Measurements from ENCODE around the gene HBA2. TPM values are rescaled to one million over a fixed set of nuclear protein-coding genes. Genes with fewer than 3 reads are reported as not detected.

Gene HBA2
- total and polyA plus RNA-seq, 2 experiments from 2014 or later = 1.9 to 7.8 TPM

- Mint-ChIP-seq H3K9me3 (no peaks in the 10 kb centered on the region; the same call in 2 of the 3 replicates), H3K27ac (no peak overlapping the region), H3K36me3 (ENCODE audit: low read depth) (no peaks in the 10 kb centered on the region; the same call in 2 of the 3 replicates), H3K4me3 (peak overlapping the region; percentile 42; the same call in 2 of the 3 replicates), H3K27me3 (ENCODE audit: insufficient read depth, low read depth, poor library complexity) (peaks cover 72% of the 10 kb centered on the region), H3K4me1 (peaks cover 16% of the 10 kb centered on the region)
- no peaks in the 10 kb centered on the region for H3K36me3 ChIP-seq (ENCODE audit: insufficient read depth)
- no peaks in the 10 kb centered on the region for H3K79me2 ChIP-seq (replicated peaks; ENCODE audit: insufficient read depth)
- no peak overlapping the region for H2AFZ ChIP-seq
- TF ChIP-seq EZH2 (IDR thresholded peaks at IDR 0.05; ENCODE audit: low read depth, unreplicated experiment) (peak; percentile 74), EZH2phosphoT487 (IDR thresholded peaks at IDR 0.05; ENCODE audit: unreplicated experiment) (no peak)
- no peak overlapping the region for H3K27ac ChIP-seq (ENCODE audit: low read depth)
- H3K4me3 ChIP-seq = no peak overlapping the region
- no peaks in the 10 kb centered on the region for H3K9me2 ChIP-seq (ENCODE audit: insufficient read depth)
- peaks cover 79% of the 10 kb centered on the region for H3K27me3 ChIP-seq (ENCODE audit: insufficient read depth)
- H3F3A ChIP-seq (replicated peaks; ENCODE audit: low read depth) = peaks cover 16% of the 10 kb centered on the region; the same call in 1 of the 2 replicates
- peaks cover 10% of the 10 kb centered on the region; the same call in 1 of the 2 replicates for H3K4me1 ChIP-seq (ENCODE audit: insufficient read depth)
- no peak for ATAC-seq
- H3K4me2 ChIP-seq = peak overlapping the region; percentile 43; the same call in 1 of the 2 replicates
- no peak for DNase-seq (ENCODE audit: low spot score)
- peaks cover 8% of the 10 kb centered on the region for H4K20me1 ChIP-seq (replicated peaks; ENCODE audit: insufficient read depth)
Measured at GRCh38 chr16:177394-177822, 4.7 kb downstream of the HBA2 start.

GRCh38 chr16:177981-178667 lies 5.4 kb downstream of the HBA2 start:
- H2AFZ ChIP-seq = no peak overlapping the region
- H3F3A ChIP-seq (replicated peaks; ENCODE audit: low read depth) = peaks cover 19% of the 10 kb centered on the region; the same call in 1 of the 2 replicates
- peaks cover 73% of the 10 kb centered on the region for H3K27me3 Mint-ChIP-seq (ENCODE audit: insufficient read depth, low read depth, poor library complexity)
- peaks cover 10% of the 10 kb centered on the region; the same call in 1 of the 2 replicates for H3K4me1 ChIP-seq (ENCODE audit: insufficient read depth)
- H3K27ac ChIP-seq (ENCODE audit: low read depth) = no peak overlapping the region
- peak overlapping the region; percentile 42; the same call in 2 of the 3 replicates for H3K4me3 Mint-ChIP-seq
- no peak overlapping the region for H3K27ac Mint-ChIP-seq
- peaks cover 16% of the 10 kb centered on the region for H3K4me1 Mint-ChIP-seq
- no peak for TF ChIP-seq EZH2 (IDR thresholded peaks at IDR 0.05; ENCODE audit: low read depth, unreplicated experiment)
- TF ChIP-seq REST (IDR thresholded peaks at IDR 0.05; ENCODE audit: unreplicated experiment) = no peak
- H3K36me3 ChIP-seq (ENCODE audit: insufficient read depth) = no peaks in the 10 kb centered on the region
- H3K36me3 Mint-ChIP-seq (ENCODE audit: low read depth) = no peaks in the 10 kb centered on the region; the same call in 2 of the 3 replicates
- ATAC-seq (no peak), DNase-seq (ENCODE audit: low spot score) (no peak)
- no peak overlapping the region for H3K4me3 ChIP-seq
- no peaks in the 10 kb centered on the region for H3K9me2 ChIP-seq (ENCODE audit: insufficient read depth)
- no peaks in the 10 kb centered on the region for H3K79me2 ChIP-seq (replicated peaks; ENCODE audit: insufficient read depth)
- H3K27me3 ChIP-seq (ENCODE audit: insufficient read depth) = peaks cover 78% of the 10 kb centered on the region
- H3K9me3 Mint-ChIP-seq = no peaks in the 10 kb centered on the region; the same call in 2 of the 3 replicates
- H4K20me1 ChIP-seq (replicated peaks; ENCODE audit: insufficient read depth) = peaks cover 8% of the 10 kb centered on the region
- no peak overlapping the region for H3K4me2 ChIP-seq

- Histone ChIP-seq H3K27me3 (ENCODE audit: insufficient read depth) (peaks cover 73% of the 10 kb centered on the region), H3K27ac (ENCODE audit: low read depth) (no peak overlapping the region), H4K20me1 (replicated peaks; ENCODE audit: insufficient read depth) (peaks cover 8% of the 10 kb centered on the region), H3F3A (replicated peaks; ENCODE audit: low read depth) (peaks cover 20% of the 10 kb centered on the region; the same call in 1 of the 2 replicates), H3K4me3 (no peak overlapping the region), H3K9me2 (ENCODE audit: insufficient read depth) (no peaks in the 10 kb centered on the region), H3K4me1 (ENCODE audit: insufficient read depth) (peaks cover 8% of the 10 kb centered on the region; the same call in 1 of the 2 replicates), H3K36me3 (ENCODE audit: insufficient read depth) (no peaks in the 10 kb centered on the region), H2AFZ (no peak overlapping the region), H3K4me2 (no peak overlapping the region), H3K79me2 (replicated peaks; ENCODE audit: insufficient read depth) (no peaks in the 10 kb centered on the region)
- Mint-ChIP-seq H3K27me3 (ENCODE audit: insufficient read depth, low read depth, poor library complexity) (peaks cover 68% of the 10 kb centered on the region), H3K27ac (no peak overlapping the region), H3K4me1 (peaks cover 13% of the 10 kb centered on the region), H3K4me3 (no peak overlapping the region), H3K36me3 (ENCODE audit: low read depth) (no peaks in the 10 kb centered on the region; the same call in 2 of the 3 replicates), H3K9me3 (no peaks in the 10 kb centered on the region; the same call in 2 of the 3 replicates)
- ATAC-seq (no peak), DNase-seq (ENCODE audit: low spot score) (no peak)
- no peak for TF ChIP-seq EZH2 (IDR thresholded peaks at IDR 0.05; ENCODE audit: low read depth, unreplicated experiment)
- no peak for TF ChIP-seq CTCF (conservative IDR thresholded peaks at IDR 0.05; ENCODE audit: low read depth in 2 of 2)
- no peak for TF ChIP-seq REST (IDR thresholded peaks at IDR 0.05; ENCODE audit: unreplicated experiment)
- TF ChIP-seq JUNB (IDR thresholded peaks at IDR 0.05; ENCODE audit: unreplicated experiment) = no peak
- TF ChIP-seq ZNF114 (CRISPR knock-in tag; IDR thresholded peaks at IDR 0.05) = no peak
- no peak for TF ChIP-seq POLR2AphosphoS5 (IDR thresholded peaks at IDR 0.05; ENCODE audit: low read depth)
Measured at GRCh38 chr16:178668-179015, 6.0 kb downstream of the HBA2 start.
